ENCODE measurements around the gene RPS2.

GRCh38 chr16:1978476-1979120, 14.0 kb upstream of the RPS2 start:
- TF ChIP-seq CTCF (IDR thresholded peaks at IDR 0.05 in 8 of 11, conservative IDR thresholded peaks at IDR 0.05 in 3 of 11) (no peak), POLR2A (IDR thresholded peaks at IDR 0.05) (no peak)
